Uterus (tissue), 2 donors: ENCODE results near the gene SERPINF2.

Experiments used
- CTCF ChIP-seq, 4 experiments: fragments of 200-600 bp in 2 of 4; fragments of 450-650 bp in 2 of 4; sonication (generic) in 2 of 4; IDR thresholded peaks; one replicate each; pipeline ENCODE4 v1.5.1; 2016 to 2019; ENCODE audit warnings: antibody characterized with exemption in 4 of 4, mild to moderate bottlenecking in 2 of 4, moderate library complexity in 1 of 4
- POLR2A ChIP-seq, 2 donors: fragments of 450-650 bp; IDR thresholded peaks; one replicate each; pipeline ENCODE4 v1.6.1; 2016; ENCODE audit warnings: antibody characterized with exemption in 2 of 2, mild to moderate bottlenecking in 1 of 2, moderate library complexity in 1 of 2

- no peak for TF ChIP-seq CTCF (IDR thresholded peaks at IDR 0.05)
- no peak for TF ChIP-seq POLR2A (IDR thresholded peaks at IDR 0.05)
Observed at GRCh38 chr17:1725642-1726511, 16.8 kb upstream of the SERPINF2 start.
